Brain pericyte (primary cell): Measurements from ENCODE around the gene KCTD3.

Experiments
- DNase-seq: peaks from one replicate; pipeline ENCODE4 v3.0.0-alpha.2; 2012; ENCODE audit warnings: low read depth, low spot score

Gene KCTD3

DNA sequence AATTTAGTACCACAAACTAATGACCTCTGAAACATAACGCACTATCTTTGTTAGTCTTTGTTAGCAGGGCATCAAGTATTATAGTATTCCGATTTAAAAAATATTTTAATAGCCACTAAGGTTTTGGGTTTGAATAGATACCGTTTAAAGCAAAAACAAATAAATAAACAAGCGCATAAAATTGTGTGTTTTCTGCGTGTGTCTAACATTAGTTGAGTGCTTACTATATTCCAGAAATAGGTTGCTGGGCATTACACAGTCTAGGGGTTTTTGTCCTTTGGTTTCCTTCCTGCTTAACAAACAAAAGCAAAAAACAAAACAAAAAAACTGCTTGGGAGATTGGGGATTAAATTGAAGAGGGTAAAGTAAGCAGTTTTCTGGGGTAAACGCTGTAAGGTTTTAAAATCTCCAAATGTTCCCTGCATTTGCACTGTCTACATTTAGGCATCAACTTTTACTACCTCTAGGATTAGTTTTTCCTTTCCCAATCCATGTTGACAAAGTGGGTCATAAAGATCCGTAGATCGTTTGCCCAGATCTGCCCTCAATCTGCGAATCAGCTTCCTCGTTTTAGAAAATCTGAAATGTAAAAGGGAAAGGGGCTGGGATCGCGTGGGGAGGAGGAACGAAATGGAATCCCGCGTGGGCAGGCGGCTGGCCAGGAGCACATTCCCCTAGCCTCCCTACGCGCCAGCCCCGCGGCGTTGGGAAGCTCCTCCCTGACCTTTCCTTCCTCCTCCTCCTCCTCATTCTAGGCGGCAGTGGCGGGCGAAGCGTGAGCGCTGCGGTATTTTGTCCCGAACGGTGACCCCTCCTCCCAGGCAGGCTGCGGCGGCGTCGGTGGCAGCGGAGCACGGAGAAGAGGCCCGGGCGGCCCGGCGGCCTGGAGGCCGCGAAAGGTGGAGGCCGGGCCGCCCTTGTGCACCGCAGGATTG lies at the start of gene KCTD3:
Gene KCTD3 (plus strand): TSS at position 749 of the 935 bp plus-strand sequence. CDS start 382 bp downstream, outside the sequence.
- DNase-seq = peak; percentile 22

DNA sequence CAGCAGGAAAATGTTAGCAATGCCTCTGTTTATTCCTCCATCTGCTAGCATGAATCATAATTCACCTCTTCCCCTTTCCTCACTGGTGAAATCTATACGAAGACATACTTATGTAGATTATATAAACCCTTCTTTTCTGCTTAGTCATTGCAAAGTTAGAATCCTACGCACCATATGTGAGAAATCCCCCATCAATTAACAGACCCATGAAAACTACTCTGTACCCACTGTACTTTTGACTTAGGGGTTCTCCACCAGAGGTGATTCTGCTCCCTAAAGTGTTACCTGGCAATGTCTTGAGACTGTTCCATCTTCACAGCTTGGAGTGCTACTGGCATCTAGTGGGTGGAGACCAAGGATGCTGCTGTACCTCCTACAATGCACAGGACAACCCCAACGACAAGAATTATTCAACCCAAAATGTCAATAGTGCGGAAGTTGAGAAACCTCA lies 49.6 kb upstream of the KCTD3 start:
- no peak for DNase-seq

- DNase-seq = no peak
Measured at GRCh38 chr1:215518594-215518993, 48.5 kb upstream of the KCTD3 start.

GRCh38 chr1:215521279-215521678 lies 45.8 kb upstream of the KCTD3 start:
- DNase-seq = no peak

DNA sequence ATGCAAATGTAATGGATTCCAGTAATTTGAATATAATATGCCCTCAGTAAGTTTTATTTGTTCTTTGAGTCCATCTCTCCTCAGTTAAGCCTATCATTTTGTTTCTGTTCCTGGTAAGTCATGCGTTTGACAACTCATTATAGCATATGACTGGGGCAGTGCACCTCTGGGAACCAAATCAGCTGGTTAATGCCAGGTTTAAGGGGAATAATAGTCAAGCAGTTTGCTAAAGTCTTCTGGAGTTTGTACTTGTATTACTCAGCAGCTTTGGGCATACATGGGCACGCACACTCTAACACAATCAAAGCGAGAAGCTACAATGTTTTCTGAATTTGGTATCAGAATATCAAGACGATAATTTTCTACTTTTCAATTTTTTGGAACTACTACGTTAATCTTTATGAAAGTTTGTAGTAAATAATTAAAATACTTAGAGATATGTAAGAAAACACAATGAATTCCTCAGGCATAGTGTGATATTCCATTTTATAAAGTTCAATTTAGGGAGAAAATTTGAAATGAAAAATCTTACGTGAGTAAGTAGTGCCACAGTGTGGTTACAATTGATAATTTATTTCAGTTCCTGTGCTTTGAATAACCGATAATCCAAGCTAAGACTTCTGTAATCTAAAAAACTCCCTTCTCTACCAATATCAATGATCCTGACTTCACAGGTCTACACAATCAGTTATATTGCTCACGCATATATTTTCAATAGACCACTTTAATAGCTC lies 43.8 kb upstream of the KCTD3 start:
- no peak for DNase-seq

DNA sequence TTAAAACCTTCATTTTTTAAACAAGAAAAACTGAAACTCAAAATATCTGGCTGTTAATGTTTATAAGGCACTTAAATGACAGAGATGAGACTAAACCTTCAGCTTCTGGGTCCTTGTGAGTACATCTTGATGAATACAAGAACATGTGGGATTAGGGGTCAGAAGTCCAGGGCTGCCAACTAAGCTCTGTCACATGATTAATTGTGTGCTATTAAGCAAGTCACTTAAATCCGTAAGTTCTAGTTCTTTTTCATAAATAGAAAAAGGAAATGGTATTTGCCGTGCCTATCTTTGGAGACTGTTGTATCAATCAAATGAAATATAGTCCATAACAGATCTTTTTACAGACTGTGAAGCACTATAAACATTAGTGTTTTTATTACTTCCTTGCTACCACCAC lies 43.2 kb upstream of the KCTD3 start:
- DNase-seq = no peak

GRCh38 chr1:215526147-215526845 lies 40.8 kb upstream of the KCTD3 start:
- DNase-seq = no peak

- DNase-seq = no peak
Measured at GRCh38 chr1:215526846-215527151, 40.3 kb upstream of the KCTD3 start.

GRCh38 chr1:215529111-215529510 lies 38.0 kb upstream of the KCTD3 start:
- no peak for DNase-seq

DNA sequence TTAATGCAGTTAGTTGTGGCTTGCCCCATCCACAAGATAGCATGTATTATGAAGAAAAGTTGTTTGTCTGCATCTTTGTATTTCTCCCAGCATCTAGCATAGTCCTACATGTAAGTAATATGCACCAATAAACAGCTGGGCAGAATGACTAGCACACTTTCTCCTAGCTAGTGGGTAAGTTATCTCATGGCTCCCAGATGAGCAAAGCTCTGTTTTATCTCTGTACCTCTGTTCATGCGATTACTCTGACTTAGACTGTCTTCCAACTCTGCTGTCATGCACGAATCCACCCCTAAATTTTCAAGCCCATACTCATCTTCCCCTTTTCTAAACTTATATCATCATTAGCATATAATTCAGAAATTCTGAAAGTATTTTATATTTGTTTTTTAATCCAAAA lies 37.5 kb upstream of the KCTD3 start:
- DNase-seq = no peak

- DNase-seq = no peak
Measured at GRCh38 chr1:215530401-215530984, 36.6 kb upstream of the KCTD3 start.

GRCh38 chr1:215539803-215540570 lies 27.1 kb upstream of the KCTD3 start:
- DNase-seq = no peak

DNA sequence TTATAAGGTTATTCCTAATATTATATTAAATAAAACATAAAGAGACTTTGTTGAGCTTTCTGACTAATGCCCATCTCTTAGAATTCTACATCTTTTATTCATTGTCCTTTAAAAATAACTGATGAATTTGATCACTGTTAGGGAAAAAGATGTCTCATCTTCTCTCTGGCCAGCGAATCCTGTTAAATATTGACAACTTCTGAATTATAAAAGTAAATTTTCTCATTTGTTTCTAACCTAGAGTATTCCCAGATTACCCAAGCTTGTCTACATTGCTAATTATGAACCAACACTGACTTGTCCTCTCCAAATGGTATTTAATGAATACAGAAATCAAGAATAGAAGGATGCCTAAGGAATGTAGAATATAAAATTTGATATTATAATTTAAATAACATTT lies 24.8 kb upstream of the KCTD3 start:
- DNase-seq = no peak

DNA sequence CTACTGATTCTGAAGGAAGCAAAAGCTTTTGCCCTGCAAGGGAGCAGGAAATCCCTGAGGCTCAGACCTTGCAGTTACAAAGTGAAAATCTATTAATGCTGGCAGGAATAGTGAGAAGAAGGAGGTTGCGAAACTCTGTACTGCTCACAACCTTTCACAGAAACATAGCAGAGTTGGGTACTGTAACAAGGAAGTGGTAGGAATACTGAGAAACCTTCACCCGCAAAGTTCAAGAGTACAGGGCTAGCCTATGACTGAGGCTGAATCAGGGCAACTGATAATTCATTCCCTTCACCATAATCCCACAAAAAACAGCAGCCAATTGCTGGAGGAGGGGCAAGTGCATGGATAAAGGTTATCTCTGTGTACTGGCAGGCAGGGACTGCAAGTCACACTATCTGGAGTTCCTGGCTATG lies 23.9 kb upstream of the KCTD3 start:
- DNase-seq = no peak

DNA sequence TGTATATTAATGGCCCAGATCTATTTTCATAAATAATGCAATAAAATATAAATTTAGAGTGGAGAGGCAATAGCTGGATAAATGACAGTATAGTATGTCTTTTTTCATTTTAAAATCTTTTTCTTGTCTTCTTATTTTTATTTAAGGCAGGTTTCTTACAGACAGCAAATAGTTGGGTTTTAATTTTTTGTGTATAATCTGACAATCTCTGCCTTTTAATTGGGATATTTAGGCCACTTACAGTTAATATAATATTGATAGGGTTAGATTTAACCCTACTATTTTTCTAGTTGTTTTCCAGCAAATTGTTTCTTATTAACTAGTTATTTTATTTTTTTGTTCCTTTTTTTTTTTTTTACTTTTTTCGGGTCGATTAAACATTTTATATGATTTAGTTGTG lies 23.3 kb upstream of the KCTD3 start:
- DNase-seq = no peak

GRCh38 chr1:215544566-215544965 lies 22.5 kb upstream of the KCTD3 start:
- DNase-seq = no peak

- no peak for DNase-seq
Measured at GRCh38 chr1:215545096-215545495, 22.0 kb upstream of the KCTD3 start.

DNA sequence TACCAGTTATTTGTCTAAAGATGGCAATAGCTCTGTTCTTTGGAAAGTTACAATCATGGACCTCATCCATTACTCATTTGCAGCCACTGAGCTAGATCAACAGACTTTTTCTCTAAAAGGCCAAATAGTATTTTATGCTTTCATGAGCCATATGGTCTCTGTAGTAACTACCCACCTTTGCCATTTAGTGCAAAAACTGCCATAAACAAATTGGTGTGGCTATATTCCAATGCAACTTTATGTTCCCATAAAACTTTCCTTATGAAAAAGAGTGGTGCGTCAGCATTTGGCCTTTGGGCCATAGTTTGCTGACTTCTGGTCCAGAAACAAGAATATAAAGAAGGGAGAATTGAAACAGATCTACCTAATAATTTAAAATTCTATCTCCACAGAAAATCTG lies 20.1 kb upstream of the KCTD3 start:
- no peak for DNase-seq

- no peak for DNase-seq
Measured at GRCh38 chr1:215551806-215552205, 15.3 kb upstream of the KCTD3 start.

GRCh38 chr1:215554865-215555264 lies 12.2 kb upstream of the KCTD3 start:
- DNase-seq = no peak

DNA sequence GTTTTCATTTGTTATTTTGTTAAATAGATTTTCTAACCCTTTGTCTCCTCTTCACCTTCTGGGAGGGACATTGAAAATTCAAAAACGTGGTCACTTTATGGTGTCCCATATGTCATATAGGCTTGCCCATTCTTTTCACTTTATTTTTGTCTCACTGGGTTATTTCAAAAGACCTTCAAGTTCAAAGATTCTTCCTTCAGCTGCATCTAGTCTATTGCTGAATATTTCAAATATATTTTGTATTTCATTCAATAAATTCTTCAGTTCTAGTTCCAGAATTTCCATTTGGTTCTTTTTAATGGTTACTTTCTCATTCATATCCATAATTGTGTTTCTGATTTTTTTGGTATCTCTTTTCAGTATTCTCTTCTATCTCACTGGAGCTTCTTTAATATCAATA lies 11.6 kb upstream of the KCTD3 start:
- DNase-seq = no peak
